Transverse colon (tissue), 3 donors: ENCODE measurements around the gene GPR21.

Source experiments
- CTCF ChIP-seq, 5 experiments: fragments of 200-600 bp in 3 of 5; fragments of 450-650 bp in 2 of 5; sonication (generic) in 3 of 5; IDR thresholded peaks; 1 replicate in 2 of 5; 2 replicates in 3 of 5; pipeline ENCODE4 v1.5.1; 2016 to 2017; ENCODE audit warnings: antibody characterized with exemption in 5 of 5, inconsistent platforms in 3 of 5, mild to moderate bottlenecking in 2 of 5, moderate library complexity in 1 of 5
- EP300 ChIP-seq: sonication (generic); formaldehyde crosslinking; IDR thresholded peaks from one replicate; pipeline ENCODE4 v1.6.1; 2017; ENCODE audit warnings: antibody characterized with exemption, low read depth
- POLR2A ChIP-seq: fragments of 450-650 bp; IDR thresholded peaks from one replicate; pipeline ENCODE4 v1.6.1; 2016; ENCODE audit warnings: antibody characterized with exemption, mild to moderate bottlenecking, moderate library complexity

GRCh38 chr9:122986010-122986409 lies 47.5 kb upstream of the GPR21 start:
- TF ChIP-seq CTCF (IDR thresholded peaks at IDR 0.05), result no peak
- no peak for TF ChIP-seq EP300
- TF ChIP-seq POLR2A, result no peak
